Measurements from ENCODE around the gene STRADB.
"Not testable (repeated sequence)": the region's sequence is repeated elsewhere in the genome, so short reads cannot be mapped to it uniquely, and the experiment has no call there.

STRADB gene

DNA sequence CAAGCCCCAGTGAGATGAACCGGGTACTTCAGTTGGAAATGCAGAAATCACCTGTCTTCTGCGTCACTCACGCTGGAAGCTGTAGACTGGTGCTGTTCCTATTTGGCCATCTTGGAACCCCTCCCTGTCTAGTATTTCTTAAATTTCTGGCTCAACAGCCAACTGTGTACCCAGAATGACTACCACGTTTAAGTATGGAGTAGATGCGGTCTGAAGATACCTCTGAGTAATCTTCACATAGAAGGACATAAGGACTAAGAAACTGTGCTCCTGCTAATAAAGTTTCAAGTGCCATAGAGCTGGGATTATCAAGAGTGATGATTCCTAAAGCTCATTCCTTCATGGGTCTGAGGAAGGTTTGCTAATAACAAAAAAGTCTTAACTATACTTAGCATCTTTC is 20.7 kb upstream of the STRADB start:
- no peak for DNase-seq

DNA sequence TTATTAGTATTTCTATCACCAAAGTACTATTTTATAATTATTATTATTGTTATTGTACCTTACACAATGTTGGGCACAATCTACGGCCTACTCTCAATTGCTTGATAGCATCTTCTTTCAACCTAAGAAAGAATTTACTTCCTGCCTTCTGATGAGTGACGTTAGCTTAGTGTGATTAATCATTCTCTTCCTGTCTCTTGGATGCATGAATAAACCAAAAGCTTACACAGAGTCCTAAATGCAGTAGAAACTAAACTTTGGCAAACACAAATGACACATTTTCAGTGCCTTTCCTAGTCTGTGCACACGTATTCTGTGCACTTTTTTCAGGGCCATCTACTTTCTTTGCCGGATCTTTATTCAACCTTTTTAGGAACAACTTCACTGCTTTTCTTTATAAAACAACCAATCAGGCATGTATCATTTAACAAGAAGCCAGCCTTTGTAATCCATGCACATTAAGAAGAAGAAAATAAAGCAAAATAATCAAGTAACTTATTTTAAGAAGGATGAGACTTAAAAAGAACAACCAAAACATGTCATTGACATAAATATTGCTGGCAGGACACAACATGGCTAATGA is 19.4 kb upstream of the STRADB start:
- peak; percentile 74 for DNase-seq

DNA sequence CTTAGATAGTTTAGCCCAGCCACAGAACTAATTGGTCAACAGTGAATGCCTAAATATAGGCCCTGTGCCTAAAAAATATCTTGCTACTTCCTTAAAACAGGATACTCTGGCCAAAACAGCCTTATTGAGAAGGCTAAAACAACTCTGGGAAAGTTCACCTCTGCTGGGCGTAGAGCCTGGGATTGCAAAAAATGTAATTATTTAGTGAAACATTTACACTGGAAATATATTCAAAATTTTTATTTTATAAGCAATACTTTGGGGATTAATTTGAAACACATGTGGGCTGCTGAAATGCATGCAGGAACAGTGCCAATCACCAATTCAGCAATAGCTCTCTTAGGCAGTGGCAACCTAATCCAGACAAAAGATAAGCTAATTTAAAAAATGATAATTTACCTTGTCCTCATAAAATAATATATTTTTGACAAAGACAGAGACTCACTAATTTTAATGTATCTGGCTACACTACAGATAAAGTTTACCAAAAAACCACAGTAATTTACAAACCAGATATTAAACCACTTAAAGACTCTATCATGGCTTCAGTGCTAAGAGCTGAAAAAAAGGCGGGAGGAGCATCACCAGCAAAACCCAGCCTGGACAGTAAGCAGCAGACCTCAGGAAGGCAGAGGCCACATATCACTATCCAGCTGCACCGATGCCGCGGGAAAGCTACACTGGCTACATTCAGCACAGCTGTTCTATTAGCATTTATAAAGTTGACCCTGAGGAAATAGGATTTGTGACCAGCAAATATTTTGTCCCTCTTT is 18.7 kb upstream of the STRADB start:
- DNase-seq: no peak

DNA sequence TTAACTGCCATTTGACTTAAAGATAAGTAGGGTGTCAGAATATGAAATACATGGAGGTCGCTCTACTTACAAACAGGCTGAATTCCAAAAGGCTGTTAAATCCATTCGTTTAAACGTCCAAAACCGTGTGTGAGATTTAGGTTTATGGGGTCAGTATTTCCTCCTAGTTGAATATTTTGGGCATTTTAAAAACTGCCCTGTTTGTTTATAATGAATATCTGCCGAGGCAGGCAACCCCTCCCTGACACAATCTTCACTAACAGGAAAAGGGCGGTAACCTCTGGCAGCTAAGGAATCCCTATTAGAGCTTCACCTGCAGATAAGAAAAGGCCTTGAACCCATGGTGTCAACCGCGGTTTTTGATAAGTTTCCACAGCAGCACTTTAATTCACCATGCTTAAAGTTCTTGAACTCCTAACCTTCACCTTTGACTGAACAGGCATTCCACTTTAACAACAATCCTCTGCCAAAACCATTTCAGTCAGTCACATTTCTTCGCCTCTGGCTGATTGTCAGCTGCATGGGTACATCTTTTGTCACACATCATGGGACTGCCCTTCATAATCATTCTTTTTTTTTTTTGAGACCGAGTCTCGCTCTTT is 18.0 kb upstream of the STRADB start:
- no peak for DNase-seq

DNA sequence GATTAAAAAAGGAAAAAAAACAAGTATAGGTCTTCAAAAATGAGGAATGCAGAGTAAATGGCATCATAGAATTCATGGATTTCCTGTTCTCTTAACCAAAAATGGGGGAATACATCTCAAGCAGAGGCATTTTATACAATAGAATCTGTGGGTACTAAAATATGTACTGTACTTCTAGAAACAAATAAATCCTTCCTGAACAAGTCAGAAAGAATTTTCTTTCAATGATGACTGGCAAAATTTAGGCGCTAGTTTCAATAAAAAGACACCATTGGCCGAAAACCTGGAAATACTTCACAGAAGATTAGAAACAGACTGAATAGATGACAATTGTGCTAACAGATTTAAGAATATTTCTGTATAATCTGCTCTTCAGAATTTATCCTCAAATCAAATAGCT is 15.4 kb upstream of the STRADB start:
- no peak for DNase-seq

DNA sequence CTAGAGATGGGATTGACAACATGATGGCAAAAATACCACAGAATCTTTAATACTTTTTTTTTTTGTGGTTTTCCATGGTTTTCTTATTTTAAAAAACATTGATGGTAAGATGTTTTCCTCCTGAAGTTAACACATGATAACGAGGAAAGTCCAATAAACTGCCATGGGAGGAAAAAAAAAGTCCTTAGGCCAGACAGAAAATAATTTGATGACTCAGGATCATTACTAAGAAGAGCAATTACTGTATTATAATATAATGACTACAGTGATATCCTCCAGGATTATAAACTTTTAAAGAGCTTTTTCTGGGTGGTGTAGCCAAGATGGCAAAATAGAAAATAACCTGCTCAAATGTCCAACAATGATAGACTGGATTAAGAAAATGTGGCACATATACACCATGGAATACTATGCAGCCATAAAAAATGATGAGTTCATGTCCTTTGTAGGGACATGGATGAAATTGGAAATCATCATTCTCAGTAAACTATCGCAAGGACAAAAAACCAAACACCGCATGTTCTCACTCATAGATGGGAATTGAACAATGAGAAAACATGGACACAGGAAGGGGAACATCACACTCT is 12.1 kb upstream of the STRADB start:
- DNase-seq: not testable (repeated sequence)

DNA sequence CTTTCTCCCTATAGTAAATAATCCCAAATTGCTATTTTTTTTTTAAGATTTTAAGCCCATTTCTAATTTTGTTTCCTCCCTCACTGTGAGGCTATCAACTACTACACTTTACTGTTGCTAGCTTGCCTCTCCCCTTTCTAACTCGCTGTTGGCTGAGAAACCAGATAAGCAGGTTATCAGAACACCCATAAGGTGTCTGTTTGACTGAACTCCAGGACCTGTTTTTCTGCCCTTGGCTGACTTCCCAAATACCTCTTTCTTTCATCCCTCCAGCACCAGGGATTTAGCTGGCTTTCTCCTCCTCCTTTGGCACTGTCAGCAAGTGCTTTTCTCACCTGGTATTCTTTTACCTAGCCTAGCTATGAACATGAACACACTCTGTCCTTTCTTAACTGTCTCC is 11.4 kb upstream of the STRADB start:
- no peak for DNase-seq

DNA sequence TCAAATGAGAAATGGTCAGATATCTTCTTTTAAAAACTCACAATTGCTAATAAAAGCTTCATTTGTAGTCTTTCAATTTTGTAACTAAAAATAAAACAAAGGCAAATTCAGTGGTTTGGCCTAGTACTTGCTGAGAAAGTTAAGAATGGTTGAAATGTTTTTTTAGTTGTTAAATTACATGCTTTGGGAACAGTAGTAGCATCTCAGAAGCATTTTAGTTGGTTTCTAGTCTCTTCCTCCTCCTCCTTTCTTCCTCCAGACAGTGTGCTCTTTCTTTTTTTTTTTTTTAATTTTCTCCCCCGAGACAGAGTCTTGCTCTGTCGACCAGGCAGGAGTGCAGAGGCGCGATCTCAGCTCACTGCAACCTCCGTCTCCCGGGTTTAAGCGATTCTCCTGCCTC is 10.1 kb upstream of the STRADB start:
- no peak for DNase-seq

DNA sequence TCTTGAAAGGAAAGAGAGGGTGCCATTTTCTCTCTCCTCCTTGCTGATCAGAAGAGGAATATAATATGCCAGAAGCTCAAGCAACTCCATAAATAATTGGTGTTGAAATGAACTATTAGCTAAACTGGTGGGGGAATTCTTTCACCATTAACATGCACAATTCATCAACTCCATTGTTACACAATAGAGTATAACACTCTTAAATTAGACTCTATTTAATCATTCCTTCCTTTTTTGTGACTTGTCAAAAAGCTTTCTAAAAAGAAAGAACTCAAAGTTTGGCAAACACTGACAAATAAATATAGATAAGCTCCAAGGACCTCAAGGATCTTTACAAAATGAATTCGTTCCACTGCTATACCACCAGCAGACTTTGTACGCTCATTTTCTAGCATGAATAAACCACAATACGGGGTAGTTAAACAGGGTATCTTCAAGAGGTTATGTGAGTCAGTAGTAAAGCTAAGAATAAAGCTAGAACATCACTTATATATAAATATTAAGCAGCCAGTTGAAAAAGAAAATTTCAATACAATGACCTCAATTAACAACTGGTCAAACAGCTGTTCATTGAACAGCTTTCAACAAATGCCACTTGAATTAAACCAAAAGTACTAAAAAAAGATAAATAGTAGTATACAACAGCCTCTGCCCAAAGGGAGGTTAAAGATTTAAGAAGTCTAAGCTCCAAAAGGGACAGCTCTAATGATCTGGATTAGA is 6.6 kb upstream of the STRADB start:
- DNase-seq: no peak

DNA sequence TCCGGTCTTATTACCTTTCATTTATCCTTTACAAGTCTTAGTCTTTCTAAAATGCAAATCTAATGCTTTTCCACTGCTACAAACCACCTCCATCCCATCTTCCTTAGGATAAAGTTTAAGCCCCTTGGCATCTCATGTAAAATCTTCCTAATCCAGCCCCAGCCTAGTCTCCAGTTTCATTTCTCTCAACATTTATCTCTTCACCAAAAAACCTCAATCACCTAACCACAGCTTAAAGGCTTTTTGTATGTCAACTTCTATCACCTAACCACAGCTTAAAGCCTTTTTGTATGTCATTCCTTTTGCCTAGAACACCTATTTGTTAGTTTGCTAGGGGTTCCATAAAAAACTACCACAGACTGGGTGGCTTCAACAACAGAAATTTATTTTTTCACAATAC is 4.5 kb upstream of the STRADB start:
- DNase-seq: peak; percentile 44

DNA sequence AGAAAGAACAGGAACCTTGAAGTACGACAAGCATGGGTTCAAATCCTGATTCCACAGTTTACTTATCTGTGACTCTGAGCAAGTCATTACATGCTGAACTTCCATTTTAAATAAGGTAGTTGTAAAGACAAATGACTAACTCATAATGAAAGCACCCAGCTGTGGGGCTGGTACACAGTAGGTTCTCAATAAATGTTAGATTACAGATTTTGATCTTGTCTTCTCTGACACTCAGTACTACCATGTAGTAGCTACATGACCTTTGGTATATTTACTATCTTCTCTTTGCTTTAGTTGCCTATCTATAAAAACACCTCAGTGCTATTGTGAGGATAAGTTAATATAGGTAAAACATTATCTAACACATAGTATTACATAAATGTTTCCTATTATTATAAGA is 3.5 kb upstream of the STRADB start:
- no peak for DNase-seq

DNA sequence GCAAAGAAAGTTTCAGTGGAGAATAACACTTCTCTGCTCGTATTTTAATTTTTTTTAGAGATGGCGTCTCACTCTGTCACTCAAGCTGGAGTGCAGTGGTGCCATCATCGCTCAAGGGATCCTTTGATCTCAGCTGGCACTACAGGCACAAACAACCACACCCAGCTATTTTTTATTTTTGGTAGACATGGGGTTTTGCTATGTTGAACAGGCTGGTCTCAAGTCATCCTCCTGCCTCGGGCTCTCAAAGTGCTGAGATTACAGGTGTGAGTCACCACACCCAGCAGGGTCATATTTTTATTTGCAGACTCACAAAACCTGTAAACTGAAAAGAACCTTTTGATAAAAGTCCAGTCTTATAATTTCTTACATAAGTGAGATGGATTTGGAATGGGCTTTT is 2.8 kb upstream of the STRADB start:
- peak; percentile 86 for DNase-seq

DNA sequence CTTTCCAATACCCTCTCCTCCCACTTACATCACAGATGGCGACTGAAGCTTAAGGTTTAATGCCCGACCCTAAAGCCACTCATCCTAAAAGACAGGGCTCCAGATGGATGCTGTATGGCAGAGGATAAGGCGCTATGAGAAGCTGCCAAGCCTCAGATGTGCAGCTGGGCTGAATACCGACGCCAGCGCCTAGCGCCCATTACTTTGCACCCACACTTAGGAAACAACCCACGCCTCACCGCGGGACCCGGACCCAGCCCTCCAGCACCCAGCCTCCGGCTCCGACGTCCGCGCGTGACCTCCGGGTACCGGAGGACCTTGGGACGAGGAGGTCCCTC is 617 bp upstream of the STRADB start:
- DNase-seq: no peak

DNA sequence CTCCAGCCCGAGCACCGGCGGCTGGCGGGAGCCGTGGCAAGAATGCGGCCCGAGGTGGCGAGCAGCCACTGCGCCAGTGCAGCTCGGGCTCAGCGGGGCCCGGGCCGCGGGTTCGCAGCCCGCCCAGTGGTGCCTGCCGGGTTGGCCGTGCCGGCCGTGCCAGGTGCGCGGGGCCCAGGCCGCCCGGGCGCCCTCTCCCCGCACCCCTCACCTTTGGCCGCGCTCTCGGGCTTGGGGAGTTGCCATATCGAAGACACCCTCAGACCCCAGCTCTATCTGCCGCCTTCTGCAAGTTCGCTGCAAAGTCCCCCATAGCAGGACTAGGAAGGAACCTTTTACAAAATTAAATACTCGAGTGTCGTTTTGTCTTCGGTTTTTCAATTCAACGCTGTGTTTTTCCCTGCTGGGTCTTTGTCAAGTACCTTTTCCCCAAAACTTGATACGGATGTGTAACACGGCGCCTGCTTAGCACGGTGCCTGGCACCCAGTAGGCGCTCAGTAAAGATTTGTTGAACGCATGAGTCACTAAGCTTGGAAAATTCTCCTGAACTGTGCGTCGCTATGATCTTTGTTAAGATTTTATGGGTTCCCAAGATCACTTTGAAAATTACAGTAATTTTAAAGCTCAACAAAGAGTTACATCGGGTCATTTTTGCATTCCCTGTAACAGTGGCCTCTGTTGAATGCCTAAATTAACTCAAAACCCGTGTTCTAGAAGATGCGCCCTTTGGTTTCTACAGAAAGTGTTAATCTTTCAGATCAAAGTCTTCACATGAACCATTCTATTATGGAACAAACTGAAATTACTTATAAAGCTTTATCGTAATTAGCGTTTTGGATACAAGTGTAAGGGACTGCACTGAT is 750 bp downstream of the STRADB start:
- no peak for DNase-seq

DNA sequence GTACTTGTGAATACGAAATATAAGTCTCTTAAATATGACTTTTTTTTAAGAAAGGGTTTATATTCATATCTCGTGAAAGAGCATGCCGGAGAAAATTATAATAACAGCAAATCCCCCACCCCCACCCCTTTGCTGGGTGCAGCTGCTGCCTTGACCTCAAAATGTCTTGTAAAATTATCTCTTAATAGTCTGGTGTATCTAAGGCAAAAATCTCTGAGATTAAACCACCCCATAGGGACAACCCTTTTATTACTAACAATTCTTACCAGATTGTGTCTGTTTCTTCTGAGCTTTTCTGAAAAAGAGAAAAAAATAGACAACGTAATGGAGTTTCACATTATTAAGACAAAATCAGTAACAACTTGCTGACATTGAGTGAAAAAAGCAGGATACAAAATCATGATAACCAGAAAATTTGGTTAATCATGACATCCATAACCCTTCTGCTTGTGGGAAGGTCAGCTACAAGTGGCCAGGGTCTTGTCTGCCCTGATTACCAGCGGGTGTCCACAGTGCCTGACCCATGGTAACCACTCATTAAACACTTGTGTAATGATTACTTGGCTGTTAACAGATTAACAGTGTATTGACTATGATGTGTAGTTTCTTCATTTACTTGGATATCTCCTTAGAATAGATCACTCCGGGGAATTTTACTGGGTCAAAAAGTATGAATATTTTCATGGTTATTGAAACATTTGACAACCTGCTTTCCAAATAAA is 1.5 kb downstream of the STRADB start:
- DNase-seq: no peak

DNA sequence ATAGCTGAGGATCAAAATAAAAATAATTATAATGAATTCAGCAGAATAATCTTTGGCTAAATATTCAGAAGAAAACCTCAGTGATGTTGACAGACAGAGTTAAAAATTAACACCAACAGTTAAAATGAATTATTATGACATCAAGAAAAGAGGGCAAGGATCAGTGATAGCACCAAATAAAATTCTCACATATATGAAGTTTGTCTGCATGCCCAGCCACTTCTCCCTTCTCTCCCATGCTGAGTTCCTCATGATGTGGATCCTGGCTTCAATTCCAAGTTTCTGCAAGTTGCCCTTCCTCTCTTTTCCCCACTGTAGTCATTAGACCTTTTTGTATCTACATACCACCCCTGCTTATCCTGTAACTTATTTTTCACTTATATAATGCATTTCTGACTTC is 6.8 kb downstream of the STRADB start:
- no peak for DNase-seq

DNA sequence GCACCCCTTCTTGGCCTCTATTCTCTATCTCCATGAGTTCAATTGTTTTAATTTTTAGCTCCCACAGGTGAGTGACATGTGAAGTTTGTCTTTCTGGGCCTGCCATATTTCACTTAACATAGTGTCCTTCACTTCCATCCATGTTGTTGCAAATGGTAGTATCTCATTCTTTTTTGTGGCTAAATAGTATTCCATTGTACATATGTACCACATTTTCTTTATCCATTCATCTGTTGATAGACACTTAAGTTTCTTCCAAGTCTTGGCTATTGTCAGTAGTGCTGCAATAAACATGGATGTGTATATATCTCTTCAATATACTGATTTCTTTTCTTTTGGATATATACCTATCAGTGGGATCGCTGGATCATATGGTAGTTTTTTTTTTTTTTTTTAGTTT is 9.0 kb downstream of the STRADB start:
- DNase-seq: no peak

DNA sequence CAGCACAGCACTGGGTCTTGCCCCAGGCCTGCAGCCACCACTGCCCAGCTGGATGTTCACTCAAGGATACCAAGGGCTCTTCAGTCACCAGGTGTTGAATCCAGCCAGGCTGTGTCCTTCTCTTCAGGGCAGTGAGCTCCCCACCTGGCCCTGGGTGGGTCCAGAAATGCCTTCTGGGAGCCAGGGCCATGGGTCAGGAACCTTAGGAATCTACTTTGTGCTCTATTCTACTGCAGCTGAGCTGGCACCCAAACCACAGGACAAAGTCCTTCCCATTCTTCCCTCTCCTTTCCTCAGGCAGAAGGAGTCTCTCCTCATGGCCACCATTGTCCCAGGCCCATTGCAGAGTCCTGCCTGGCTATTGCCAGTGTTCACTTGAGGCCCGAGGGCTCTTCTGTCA is 13.0 kb downstream of the STRADB start:
- DNase-seq: no peak

DNA sequence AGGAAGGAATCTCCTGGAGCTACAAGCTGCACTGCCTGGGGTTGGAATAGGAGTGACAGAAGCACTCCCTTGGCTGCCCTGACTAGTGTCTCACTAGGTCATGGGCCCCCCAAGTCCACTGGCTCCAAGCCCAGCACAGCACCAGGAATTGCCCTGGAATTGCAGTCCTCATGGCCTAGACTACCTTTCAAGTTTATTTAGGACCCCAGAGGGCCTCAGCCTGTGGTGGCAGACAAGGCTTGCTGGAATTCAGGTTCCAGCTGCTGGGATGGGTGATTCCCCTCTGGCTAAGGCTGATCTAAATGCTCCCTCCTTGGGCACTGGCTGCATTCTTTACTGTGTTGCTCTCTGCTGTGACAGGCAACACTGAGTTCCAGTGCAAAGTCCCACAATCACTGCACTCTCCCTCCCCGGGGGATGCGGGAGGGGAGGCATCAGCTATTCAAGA is 14.0 kb downstream of the STRADB start:
- no peak for DNase-seq

DNA sequence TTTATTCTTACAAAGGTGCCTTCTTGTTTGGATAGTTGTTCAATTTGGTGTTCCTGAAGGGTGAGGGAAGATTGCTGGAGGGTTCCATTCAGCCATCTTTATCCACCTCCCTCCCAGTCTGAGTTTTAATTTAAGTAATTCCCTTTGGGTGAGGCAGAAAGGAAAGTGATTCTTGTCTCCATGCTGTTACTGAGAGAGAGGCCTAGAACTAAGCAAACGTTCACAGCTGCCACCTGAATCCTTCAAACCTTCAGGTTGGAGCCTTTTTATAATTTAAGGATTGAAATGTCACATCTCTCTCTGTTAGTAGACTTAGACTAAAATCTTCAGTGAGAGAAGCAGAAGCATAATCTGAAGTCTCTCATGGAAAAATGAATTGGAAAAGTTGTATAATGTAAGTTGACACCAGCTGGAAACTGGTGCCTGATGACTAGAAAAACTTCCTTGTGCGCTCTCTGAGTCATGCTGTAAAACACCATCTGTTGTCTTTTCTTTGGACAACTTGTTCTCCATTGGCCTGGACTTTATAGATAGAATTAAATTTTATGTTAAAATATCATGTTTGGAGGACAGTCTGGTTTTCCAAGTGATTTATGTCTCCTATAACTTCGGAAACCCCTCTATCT is 14.6 kb downstream of the STRADB start:
- no peak for DNase-seq

DNA sequence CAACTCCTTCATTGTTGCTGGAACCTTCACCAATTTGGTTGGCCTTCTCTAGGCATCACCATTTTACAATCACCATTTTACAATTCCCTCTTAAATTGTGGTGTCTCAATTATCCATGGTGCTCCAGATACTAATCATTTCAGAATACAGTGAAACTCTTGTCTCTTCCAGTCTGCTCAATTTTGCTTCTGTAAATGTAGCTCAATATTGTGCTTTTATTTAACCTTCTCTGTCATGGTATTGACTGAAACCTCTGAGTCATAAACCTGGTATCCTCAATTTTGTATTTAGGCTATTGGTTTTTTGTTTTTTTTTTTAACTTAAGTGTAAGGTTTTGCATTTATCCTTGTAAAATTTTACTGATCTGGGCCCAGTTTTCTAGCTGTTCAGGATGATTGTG is 16.1 kb downstream of the STRADB start:
- no peak for DNase-seq

All from CD4-positive, alpha-beta T cell treated with Interleukin-4 for 4 hours (primary cell).